Jurkat, Clone E6-1 (cell line): ENCODE data around the gene PTPRK.

Experiments
- DNase-seq: peaks from one replicate; pipeline ENCODE4 v3.0.0-alpha.2; 2011; ENCODE audit warnings: low read depth, low spot score
- H3K4me3 ChIP-seq: 2 replicates; pipeline ENCODE4 v1.5.1; 2011; ENCODE audit warnings: mild to moderate bottlenecking, low read length, control low read depth, moderate library complexity

PTPRK gene

GRCh38 chr6:128518434-128519131, 1.8 kb downstream of the PTPRK start:
- peak overlapping the region; percentile 82 for H3K4me3 ChIP-seq
- no peak for DNase-seq

GRCh38 chr6:128517124-128517523, 3.3 kb downstream of the PTPRK start:
- H3K4me3 ChIP-seq: no peak overlapping the region

GRCh38 chr6:128516514-128516898, 3.9 kb downstream of the PTPRK start:
- no peak for DNase-seq

More at GRCh38 chr6:128517124-128517523, 3.3 kb downstream of the PTPRK start:
- no peak for DNase-seq

GRCh38 chr6:128515550-128516513, 4.6 kb downstream of the PTPRK start:
- no peak for DNase-seq
- no peak overlapping the region for H3K4me3 ChIP-seq

More at GRCh38 chr6:128516514-128516898, 3.9 kb downstream of the PTPRK start:
- H3K4me3 ChIP-seq: no peak overlapping the region

GRCh38 chr6:128513878-128514277, 6.5 kb downstream of the PTPRK start:
- no peak overlapping the region for H3K4me3 ChIP-seq
- DNase-seq: no peak

GRCh38 chr6:128512296-128512695, 8.1 kb downstream of the PTPRK start:
- H3K4me3 ChIP-seq: no peak overlapping the region

GRCh38 chr6:128511506-128511905, 8.9 kb downstream of the PTPRK start:
- no peak for DNase-seq
- H3K4me3 ChIP-seq: no peak overlapping the region

More at GRCh38 chr6:128512296-128512695, 8.1 kb downstream of the PTPRK start:
- no peak for DNase-seq

GRCh38 chr6:128509709-128510108, 10.7 kb downstream of the PTPRK start:
- DNase-seq: no peak
- H3K4me3 ChIP-seq: no peak overlapping the region

GRCh38 chr6:128508588-128509296, 11.7 kb downstream of the PTPRK start:
- DNase-seq: no peak
- no peak overlapping the region for H3K4me3 ChIP-seq

- no peak overlapping the region for H3K4me3 ChIP-seq
- DNase-seq: no peak
These were observed 12.8 kb downstream of the PTPRK start for GRCh38 chr6:128507337-128508310.

GRCh38 chr6:128505603-128506002, 14.8 kb downstream of the PTPRK start:
- DNase-seq: no peak

GRCh38 chr6:128504003-128504654, 16.3 kb downstream of the PTPRK start:
- no peak overlapping the region for H3K4me3 ChIP-seq
- DNase-seq: no peak

More at GRCh38 chr6:128505603-128506002, 14.8 kb downstream of the PTPRK start:
- H3K4me3 ChIP-seq: no peak overlapping the region

- H3K4me3 ChIP-seq: no peak overlapping the region
- no peak for DNase-seq
These were observed 19.4 kb downstream of the PTPRK start for GRCh38 chr6:128500749-128501600.

GRCh38 chr6:128500014-128500413, 20.4 kb downstream of the PTPRK start:
- no peak overlapping the region for H3K4me3 ChIP-seq
- no peak for DNase-seq

GRCh38 chr6:128499079-128499731, 21.2 kb downstream of the PTPRK start:
- DNase-seq: no peak
- H3K4me3 ChIP-seq: no peak overlapping the region

GRCh38 chr6:128498234-128498633, 22.2 kb downstream of the PTPRK start:
- no peak for DNase-seq
- no peak overlapping the region for H3K4me3 ChIP-seq
